DMS53 treated with DMSO at 0.1 percent for 48 hours (cell line): ENCODE results near the gene TRPM3.

Experiments
- DNase-seq: peaks from one replicate; lab custom pipeline; 2025; ENCODE audit not compliant: unreplicated experiment; lab: John Stamatoyannopoulos, UW

TRPM3 gene

GRCh38 chr9:70616228-70616990 lies 505.0 kb downstream of the TRPM3 start:
- no peak for DNase-seq

DNA sequence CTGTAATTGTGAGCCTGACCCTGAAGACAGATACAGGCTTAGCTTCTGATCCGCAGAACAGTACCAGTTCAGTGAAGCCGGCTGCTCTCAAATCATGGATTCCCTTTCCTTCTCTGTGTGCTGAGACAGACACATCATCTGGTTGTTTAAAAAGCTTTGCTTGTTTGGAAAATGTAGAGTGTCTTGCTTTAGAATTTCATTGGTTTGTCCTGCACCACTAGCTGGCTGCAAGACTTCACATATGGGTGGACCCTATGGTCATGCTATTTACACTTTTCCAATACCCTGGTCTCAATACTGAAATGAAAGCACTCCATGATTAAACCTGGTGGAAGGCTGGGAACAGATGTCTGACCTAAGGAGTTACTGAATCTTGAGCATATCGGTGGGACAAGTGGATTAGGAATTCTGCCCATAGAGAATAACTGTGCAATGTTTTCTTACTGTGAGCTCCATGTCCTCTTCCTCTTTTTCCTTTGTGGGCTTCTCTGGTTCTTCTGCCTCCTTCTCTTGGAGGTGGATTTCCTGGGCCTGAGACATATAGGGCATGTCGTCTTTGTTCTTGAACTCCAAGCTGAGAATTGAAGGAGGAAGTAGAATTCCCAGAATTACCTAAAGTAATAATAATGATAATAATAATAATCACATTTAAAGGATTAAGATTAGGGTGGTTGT lies 505.8 kb downstream of the TRPM3 start:
- DNase-seq: no peak

DNA sequence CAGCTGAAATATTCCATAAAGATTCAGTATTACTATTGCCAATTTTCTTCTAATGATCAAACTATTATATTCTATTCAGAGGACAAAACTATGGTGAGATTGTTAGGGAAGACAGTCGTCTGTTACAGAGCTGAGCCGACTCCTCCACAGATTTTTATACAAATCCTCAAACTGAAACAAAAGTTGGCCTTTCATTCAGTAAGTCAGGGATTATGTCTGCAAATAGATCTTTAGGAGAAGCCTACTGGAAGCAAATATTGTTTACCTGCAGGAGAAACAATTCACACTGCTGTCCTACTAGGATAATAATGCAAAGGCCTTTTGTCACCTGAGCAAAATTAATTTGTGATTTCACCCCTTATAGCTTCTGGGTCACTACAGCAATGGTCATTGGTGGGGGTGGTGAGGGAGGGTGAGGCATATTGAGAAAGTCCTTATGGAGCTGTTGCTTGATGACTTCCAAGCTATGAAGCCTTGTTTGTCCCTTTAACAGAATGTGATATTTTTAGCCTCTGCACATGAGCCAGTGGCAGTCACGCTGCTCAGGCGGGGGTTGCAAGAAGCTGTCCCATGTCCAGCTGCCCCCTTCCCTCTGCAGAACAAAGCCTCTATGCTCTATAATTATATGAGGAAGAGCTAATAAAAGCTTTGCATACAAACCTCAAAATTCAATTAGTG lies 506.5 kb downstream of the TRPM3 start:
- DNase-seq: no peak

DNA sequence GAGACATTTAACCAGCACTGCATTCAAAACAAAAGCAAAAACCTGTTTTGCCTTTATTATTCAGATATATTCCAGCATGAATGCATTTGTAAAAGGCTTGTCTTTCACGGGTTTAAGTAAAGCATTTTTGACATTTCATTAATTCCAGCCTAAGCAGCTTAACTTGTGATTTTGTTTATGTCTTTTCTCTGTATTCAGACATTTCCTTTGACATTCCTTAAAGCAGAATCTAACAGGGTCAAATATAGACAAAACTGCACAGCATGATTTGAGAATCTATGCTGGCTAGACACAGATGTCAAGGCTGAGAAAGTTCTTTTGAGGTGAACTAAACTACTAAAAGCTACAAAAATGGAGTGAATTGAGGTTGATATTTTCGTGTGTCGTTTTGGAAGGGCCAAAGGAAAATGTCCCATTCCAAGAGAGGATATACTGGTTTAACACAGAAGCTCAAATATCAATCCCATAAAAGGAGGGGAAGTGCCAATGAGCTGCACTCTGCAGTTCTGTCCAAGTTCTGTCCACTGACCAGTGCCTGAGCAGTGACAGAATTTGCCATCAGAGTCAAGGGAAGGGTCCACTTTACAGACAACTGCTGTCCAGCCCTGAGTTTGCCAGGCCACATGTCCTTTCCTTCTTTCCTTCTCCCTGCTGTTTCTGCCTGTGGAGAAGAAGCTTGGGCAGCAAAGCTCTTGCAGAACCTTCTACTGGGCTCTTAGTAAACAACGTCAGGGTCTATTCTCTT lies 508.2 kb downstream of the TRPM3 start:
- no peak for DNase-seq

- DNase-seq: no peak
Observed at GRCh38 chr9:70610287-70610644, 511.2 kb downstream of the TRPM3 start.

- no peak for DNase-seq
Observed at GRCh38 chr9:70609542-70610286, 511.7 kb downstream of the TRPM3 start.

GRCh38 chr9:70609011-70609410 lies 512.4 kb downstream of the TRPM3 start:
- no peak for DNase-seq

DNA sequence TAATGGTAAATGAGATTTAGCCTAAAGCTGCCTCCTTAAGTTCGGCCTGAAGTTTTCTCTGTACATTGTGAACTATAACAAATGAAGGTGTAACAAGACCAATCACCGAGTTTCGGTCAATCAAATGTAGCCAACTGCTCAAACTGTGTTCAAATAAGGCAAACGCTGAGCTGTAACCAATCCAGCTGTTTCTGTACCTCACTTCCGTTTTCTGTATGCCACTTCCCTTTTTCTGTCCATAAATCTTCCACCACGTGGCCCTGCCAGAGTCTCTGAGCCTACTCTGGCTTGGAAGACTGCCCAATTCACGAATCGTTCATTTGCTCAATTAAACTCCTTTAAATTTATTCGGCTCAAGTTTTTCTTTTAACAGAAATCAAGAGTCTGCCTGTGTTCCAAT lies 513.5 kb downstream of the TRPM3 start:
- DNase-seq: no peak

DNA sequence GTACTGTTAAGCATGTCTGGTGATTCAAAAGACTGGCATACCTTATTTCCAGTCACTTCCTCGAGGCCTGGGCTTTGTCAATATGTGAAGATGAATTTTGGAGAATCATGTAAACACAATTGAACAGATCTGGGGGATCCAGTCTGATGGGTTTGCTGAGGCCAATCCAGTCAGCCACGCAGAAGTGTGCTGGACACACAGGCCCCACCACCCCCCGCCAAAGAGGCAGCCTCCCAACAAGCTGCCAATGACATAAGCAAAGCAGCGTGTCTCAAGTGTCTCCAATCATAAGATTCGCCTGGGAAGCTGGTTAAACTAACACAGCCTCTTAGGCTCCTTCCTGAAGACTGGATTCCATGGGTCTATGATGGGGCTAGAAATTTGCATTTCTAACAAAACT lies 514.1 kb downstream of the TRPM3 start:
- no peak for DNase-seq

- no peak for DNase-seq
Observed at GRCh38 chr9:70603020-70603411, 518.4 kb downstream of the TRPM3 start.

- peak; percentile 60 for DNase-seq
Observed at GRCh38 chr9:70602321-70603019, 519.0 kb downstream of the TRPM3 start.

- DNase-seq: no peak
Observed at GRCh38 chr9:70601000-70601951, 520.1 kb downstream of the TRPM3 start.

DNA sequence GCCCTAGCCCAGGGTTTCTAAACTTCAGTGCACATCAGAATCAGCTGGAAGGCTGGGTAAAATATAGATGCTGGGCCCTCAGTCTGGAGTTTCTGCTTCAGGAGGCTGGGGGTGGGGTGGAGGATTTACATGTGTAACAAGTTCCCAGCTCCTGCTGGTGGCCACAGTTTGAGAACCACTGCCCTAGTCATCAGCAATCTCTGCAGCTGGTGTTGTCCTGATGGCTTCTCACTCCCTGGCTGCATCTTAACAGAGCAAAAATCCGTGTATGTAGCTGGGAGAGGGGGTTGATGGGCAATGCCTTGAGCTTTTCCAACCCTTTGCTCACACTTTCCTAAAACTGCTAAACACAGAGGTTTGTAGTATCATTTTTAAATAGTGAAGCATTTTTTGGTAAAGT lies 520.9 kb downstream of the TRPM3 start:
- no peak for DNase-seq

GRCh38 chr9:70597886-70598285 lies 523.5 kb downstream of the TRPM3 start:
- no peak for DNase-seq

DNA sequence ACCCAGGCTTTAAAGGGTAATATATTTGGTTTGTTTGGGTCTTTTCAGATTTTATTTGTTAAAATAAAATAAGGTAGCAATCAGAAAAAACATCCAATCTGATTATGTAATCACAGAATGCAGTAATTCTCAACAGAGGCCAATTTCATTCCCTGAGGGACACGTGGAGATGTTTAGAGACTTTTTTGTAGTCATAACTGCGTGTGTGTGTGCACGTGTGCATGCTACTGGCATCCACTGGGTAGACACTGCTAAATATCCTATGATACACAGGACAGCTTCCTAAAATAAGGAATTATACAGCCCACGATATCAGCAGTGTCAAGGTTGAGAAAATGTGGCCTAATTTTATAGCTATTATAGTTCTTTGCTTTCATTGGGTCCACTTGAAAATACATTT lies 526.2 kb downstream of the TRPM3 start:
- DNase-seq: no peak

- no peak for DNase-seq
Observed at GRCh38 chr9:70594386-70594944, 527.0 kb downstream of the TRPM3 start.

DNA sequence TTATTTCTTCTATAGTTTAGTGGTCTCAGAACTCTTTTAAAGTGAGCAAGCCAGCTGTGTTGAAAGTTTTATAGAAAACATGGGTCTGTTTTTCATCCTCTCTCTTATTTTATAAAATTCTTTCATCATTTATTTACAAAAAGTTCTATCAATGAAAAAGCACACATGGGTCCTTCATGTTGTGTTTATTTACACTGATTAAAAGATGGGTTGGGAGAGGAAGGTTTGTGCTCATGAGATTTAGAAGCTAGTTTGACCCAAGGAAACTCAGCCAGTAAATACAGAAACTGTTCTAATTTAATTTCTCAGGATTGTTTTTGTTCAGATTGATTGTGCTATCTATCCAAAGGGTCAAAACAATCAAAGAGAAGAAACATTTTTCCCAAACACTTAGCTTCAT lies 528.2 kb downstream of the TRPM3 start:
- DNase-seq: no peak

DNA sequence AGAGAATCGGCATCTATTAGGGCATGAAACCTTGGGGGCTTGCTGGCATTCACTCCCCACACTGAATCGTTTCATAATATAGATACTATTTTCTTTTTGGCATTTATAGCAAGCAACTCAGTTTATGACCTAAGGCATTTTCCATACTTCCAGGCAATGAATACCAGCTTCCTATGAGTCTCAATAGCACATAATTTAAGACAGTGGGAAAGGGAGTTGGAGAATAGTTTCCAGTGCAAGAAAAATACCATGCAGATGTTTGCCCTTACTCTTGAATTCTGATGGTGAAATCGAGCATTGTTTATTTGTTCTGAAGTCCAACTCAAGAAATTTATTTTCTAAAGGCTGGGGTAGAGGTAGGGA lies 531.1 kb downstream of the TRPM3 start:
- no peak for DNase-seq
